SW480 (cell line): Measurements from ENCODE around the gene HMGXB3.

ENCODE experiments used
- DNase-seq: peaks from one replicate; pipeline ENCODE4 v3.0.0-alpha.2; 2016; ENCODE audit warnings: low spot score

Gene HMGXB3

GRCh38 chr5:150085950-150086715 lies 85.6 kb downstream of the HMGXB3 start, which contains the start of gene CSF1R:
TSS of gene CSF1R (minus strand) at chr5:150086554. CDS start at chr5:150086427, 127 bp downstream.
- DNase-seq, result no peak

GRCh38 chr5:150092159-150092787 lies 91.7 kb downstream of the HMGXB3 start:
- DNase-seq, result no peak

- no peak for DNase-seq
These were observed 96.6 kb downstream of the HMGXB3 start for GRCh38 chr5:150097152-150097551.

GRCh38 chr5:150101023-150101422 lies 100.5 kb downstream of the HMGXB3 start:
- DNase-seq, result peak; percentile 18
